ENCODE data around the gene CHRDL2.

CHRDL2 gene

DNA sequence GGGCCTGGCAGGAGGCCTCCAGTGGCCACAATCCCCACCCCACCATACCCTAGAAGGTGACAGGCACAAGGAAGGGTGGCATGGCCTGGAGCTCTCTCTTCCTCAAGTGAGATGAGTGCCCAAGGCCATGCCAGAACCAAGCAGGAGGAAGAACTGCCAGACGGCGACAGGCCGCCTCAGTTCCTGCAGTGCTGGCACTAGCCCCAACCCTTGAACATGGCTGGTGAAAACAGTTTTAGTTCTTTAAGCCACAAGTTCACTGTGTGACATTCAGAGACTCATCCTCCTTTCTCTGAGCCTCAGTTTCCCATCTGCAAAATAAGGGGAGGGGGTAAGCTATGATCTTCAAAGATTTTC lies 9.8 kb downstream of the CHRDL2 start:
- Histone ChIP-seq H2AFZ (ENCODE audit: low read depth) (no peak overlapping the region), H3K4me1 (ENCODE audit: low read depth, poor library complexity, severe bottlenecking) (no peaks in the 10 kb centered on the region)

DNA sequence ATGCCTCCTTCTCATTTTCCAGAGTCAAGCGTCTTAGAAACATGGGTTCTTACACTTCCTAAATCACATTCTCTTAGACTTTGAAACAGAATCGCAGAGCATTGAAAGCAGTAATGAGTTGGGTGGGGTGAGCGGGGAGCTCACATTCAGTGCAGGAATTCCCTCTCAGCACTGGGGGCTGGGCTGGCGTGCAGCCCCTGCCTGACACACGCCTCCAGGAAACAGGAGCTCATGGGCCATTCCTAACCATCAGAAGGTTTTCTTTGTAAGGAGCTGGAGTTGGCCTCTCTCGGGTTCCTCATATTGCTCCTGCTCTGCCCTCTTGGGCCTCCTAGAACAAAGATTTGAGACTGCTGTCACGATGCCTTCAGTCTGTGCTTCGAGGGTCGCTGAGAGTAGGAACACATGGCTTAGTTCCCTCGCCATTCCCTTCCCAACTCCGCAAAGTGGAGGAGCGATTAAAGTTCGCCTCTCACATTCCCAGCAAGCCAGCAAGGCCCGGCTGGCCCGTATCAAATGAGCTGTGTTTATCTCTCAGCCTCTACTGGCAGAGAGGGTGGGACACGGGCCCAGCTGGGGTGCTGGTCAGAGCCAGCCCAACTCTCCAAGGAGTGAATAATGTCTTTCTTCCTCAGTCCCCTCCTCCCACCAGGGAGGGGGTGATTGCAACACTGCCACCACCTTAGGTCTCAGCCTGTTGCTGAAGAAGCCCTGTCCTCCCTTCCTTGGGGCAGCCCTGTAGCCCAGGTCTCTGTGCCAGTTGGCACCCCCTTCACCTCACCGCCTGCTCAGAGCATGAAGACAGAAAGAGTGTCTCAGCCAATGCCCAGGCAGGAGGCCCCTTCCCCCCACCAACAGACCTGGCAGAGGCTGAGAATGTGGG lies 10.4 kb downstream of the CHRDL2 start:
- Histone ChIP-seq H3K9ac (no peak overlapping the region), H3K27ac (no peak overlapping the region), H3K27me3 (ENCODE audit: insufficient read depth, low read depth) (no peaks in the 10 kb centered on the region), H3K4me1 (ENCODE audit: low read depth, poor library complexity, severe bottlenecking) (no peaks in the 10 kb centered on the region), H4K20me1 (ENCODE audit: insufficient read depth) (no peaks in the 10 kb centered on the region), H3K4me2 (no peak overlapping the region), H3K79me2 (ENCODE audit: insufficient read depth, low read depth) (no peaks in the 10 kb centered on the region), H3K4me3 (IDR thresholded peaks at IDR 0.05; ENCODE audit: insufficient read depth, low read depth, low read length) (no peak overlapping the region), H2AFZ (ENCODE audit: low read depth) (no peak overlapping the region), H3K36me3 (ENCODE audit: insufficient read depth) (no peaks in the 10 kb centered on the region)
- TF ChIP-seq, protein P1, sequence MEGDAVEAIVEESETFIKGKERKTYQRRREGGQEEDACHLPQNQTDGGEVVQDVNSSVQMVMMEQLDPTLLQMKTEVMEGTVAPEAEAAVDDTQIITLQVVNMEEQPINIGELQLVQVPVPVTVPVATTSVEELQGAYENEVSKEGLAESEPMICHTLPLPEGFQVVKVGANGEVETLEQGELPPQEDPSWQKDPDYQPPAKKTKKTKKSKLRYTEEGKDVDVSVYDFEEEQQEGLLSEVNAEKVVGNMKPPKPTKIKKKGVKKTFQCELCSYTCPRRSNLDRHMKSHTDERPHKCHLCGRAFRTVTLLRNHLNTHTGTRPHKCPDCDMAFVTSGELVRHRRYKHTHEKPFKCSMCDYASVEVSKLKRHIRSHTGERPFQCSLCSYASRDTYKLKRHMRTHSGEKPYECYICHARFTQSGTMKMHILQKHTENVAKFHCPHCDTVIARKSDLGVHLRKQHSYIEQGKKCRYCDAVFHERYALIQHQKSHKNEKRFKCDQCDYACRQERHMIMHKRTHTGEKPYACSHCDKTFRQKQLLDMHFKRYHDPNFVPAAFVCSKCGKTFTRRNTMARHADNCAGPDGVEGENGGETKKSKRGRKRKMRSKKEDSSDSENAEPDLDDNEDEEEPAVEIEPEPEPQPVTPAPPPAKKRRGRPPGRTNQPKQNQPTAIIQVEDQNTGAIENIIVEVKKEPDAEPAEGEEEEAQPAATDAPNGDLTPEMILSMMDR (conservative IDR thresholded peaks at IDR 0.05; ENCODE audit: low read depth, low read length): no peak

More for the DNA sequence above, 9.8 kb downstream of the CHRDL2 start:
- Histone ChIP-seq H3K79me2 (ENCODE audit: insufficient read depth, low read depth) (no peaks in the 10 kb centered on the region), H3K4me3 (IDR thresholded peaks at IDR 0.05; ENCODE audit: insufficient read depth, low read depth, low read length) (no peak overlapping the region), H3K9ac (no peak overlapping the region), H3K36me3 (ENCODE audit: insufficient read depth) (no peaks in the 10 kb centered on the region), H3K27ac (no peak overlapping the region), H4K20me1 (ENCODE audit: insufficient read depth) (no peaks in the 10 kb centered on the region), H3K4me2 (no peak overlapping the region), H3K27me3 (ENCODE audit: insufficient read depth, low read depth) (no peaks in the 10 kb centered on the region)
- TF ChIP-seq, protein P1 (conservative IDR thresholded peaks at IDR 0.05; ENCODE audit: low read depth, low read length): no peak

DNA sequence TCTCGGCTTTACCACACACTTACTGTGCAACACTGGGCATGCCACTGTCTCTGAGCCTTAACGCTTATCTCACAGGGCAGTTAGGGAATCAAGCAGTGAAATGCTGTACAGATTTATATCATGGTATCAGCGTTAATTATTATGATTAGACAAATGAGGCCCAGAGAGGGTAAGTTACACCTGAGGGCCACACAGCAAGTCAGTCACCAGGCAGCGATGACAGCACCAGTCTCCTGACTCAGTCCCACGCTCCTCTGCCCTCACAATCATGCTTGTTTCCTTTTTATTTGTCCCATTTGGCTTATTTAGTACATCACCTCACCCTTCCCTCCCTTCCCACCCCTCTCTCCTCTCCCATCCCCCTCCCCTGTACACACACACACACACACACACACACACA lies 12.2 kb downstream of the CHRDL2 start:
- no peak overlapping the region for H3K4me3 ChIP-seq (IDR thresholded peaks at IDR 0.05; ENCODE audit: insufficient read depth, low read depth, low read length)
- H3K27me3 ChIP-seq (ENCODE audit: insufficient read depth, low read depth): no peaks in the 10 kb centered on the region
- TF ChIP-seq, protein P1 (conservative IDR thresholded peaks at IDR 0.05; ENCODE audit: low read depth, low read length): no peak
- H2AFZ ChIP-seq (ENCODE audit: low read depth): no peak overlapping the region
- H3K79me2 ChIP-seq (ENCODE audit: insufficient read depth, low read depth): no peaks in the 10 kb centered on the region
- H4K20me1 ChIP-seq (ENCODE audit: insufficient read depth): no peaks in the 10 kb centered on the region
- H3K4me2 ChIP-seq: no peak overlapping the region
- H3K4me1 ChIP-seq (ENCODE audit: low read depth, poor library complexity, severe bottlenecking): no peaks in the 10 kb centered on the region
- no peak overlapping the region for H3K9ac ChIP-seq
- no peaks in the 10 kb centered on the region for H3K36me3 ChIP-seq (ENCODE audit: insufficient read depth)
- no peak overlapping the region for H3K27ac ChIP-seq

DNA sequence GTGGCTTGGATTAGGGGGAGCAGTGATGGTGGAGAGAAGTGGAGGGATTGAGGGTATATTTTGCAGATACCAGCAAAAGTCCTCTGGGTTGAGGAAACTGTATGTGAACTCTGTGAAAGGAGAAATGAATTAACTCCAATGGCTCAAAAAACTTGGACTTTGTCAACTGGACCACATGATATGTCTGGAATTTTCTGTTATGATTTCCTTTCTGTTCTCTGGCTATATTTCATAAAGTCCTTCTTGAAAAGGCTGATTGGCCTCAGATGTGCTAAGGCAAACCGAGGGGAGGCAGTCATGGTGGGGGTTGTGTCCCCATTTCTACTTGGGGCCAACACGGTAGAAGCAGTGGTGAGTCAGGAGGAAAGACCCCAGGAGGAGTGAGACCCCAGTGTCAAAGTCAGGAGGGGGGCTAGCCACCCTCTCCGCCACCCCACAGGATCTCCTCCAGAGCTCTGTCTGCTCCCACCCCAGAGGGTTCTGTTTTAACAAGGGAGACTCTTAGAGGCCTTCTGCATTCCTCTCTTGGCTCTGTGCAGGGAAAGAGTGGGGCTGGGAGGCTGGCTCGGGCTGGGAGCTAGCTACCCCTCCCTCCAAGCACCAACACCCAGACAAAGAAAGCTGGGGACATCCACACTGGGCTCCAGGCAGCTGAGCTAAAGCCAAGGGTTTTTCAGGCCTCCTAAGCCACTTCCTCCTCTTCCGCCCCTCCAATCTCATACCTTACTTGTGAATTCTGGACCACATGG lies 13.8 kb downstream of the CHRDL2 start:
- TF ChIP-seq, protein P1 (conservative IDR thresholded peaks at IDR 0.05; ENCODE audit: low read depth, low read length): no peak
- Histone ChIP-seq H3K4me3 (IDR thresholded peaks at IDR 0.05; ENCODE audit: insufficient read depth, low read depth, low read length) (no peak overlapping the region), H2AFZ (ENCODE audit: low read depth) (no peak overlapping the region), H3K79me2 (ENCODE audit: insufficient read depth, low read depth) (no peaks in the 10 kb centered on the region), H3K27me3 (ENCODE audit: insufficient read depth, low read depth) (no peaks in the 10 kb centered on the region), H3K9ac (no peak overlapping the region), H3K27ac (no peak overlapping the region), H3K4me2 (no peak overlapping the region), H3K36me3 (ENCODE audit: insufficient read depth) (no peaks in the 10 kb centered on the region), H3K4me1 (ENCODE audit: low read depth, poor library complexity, severe bottlenecking) (no peaks in the 10 kb centered on the region), H4K20me1 (ENCODE audit: insufficient read depth) (no peaks in the 10 kb centered on the region)
